ENCODE measurements around the gene USP36. TPM values are rescaled to one million over a fixed set of nuclear protein-coding genes. Genes with fewer than 3 reads are reported as not detected.
"Not testable (repeated sequence)": the region's sequence is repeated elsewhere in the genome, so short reads cannot be mapped to it uniquely, and the experiment has no call there.

Gene USP36
- total RNA-seq, 4 donors from 2014 or later, result 13.2 to 38.9 (median 22.4) TPM

- Histone ChIP-seq H3K27ac (peak overlapping the region; percentile 78 to 96 (median 92)), H3K4me1 (peaks cover 38 to 90% (median 63%) of the 10 kb centered on the region in 3 donors), H3K4me3 (peak overlapping the region in 3 of 4 donors; percentile 16 to 55 (median 29)), H3K36me3 (no peaks in the 10 kb centered on the region), H3K9me3 (no peaks in the 10 kb centered on the region), H3K27me3 (no peaks in the 10 kb centered on the region)
- 29 to 53% methylated on average over 3 to 7 of the region's 10 CpGs for WGBS, 2 donors
- TF ChIP-seq POLR2A (IDR thresholded peaks at IDR 0.05) (no peak), CTCF (IDR thresholded peaks at IDR 0.05) (no peak)
- DNase-seq, result no peak
- intact Hi-C loops (cut with DNase I), result no loop called here
Observed at GRCh38 chr17:78883089-78883532, 42.5 kb upstream of the USP36 start.

DNA sequence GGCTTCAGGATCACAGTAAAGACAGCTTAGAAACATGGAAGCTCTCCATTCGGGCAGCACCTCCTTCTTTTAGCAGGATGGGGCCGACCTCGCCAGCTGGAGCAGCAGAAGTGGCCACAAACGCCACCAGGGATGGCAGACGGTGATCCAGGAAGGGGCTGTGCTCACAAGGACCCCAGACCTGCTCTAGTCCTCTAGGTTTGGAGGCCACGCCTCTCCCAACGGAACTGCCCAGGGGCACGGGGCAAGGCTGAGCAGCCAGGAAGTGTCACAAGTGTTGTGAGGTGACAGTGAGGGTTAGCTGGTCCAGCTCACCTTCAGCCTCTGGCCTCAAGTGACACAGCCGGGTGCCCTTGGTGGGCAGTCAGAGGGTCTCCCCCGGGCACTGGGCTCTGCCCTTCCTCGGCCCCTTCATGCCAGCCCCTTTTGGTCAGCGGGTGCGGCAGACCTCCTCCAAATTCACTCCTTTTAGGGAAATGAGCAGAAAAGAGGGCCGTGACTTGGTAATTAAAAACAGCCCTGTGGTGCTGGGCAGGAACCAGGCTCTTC lies 42.0 kb upstream of the USP36 start:
- TF ChIP-seq CTCF (IDR thresholded peaks at IDR 0.05), result no peak
- no peak for TF ChIP-seq POLR2A (IDR thresholded peaks at IDR 0.05)
- Histone ChIP-seq H3K4me1 (peaks cover 38 to 95% (median 63%) of the 10 kb centered on the region in 3 donors), H3K9me3 (no peaks in the 10 kb centered on the region), H3K27me3 (no peaks in the 10 kb centered on the region), H3K36me3 (no peaks in the 10 kb centered on the region), H3K27ac (peak overlapping the region; percentile 78 to 96 (median 92)), H3K4me3 (peak overlapping the region in 2 of 4 donors; percentile 29 to 55)
- DNase-seq, result no peak
- WGBS, 2 donors, result 30% methylated on average over 2 of the region's 14 CpGs; no CpG with 5 or more reads in 1 of the 2 donors
- intact Hi-C loops (cut with DNase I), result no loop called here

GRCh38 chr17:78879635-78880186 lies 39.1 kb upstream of the USP36 start:
- Histone ChIP-seq H3K27ac (peak overlapping the region; percentile 78 to 94 (median 92)), H3K36me3 (no peaks in the 10 kb centered on the region), H3K4me3 (peak overlapping the region in 2 of 4 donors; percentile 9 to 47), H3K9me3 (no peaks in the 10 kb centered on the region), H3K27me3 (no peaks in the 10 kb centered on the region), H3K4me1 (peaks cover 49 to 99% (median 58%) of the 10 kb centered on the region in 3 donors)
- WGBS, 2 donors, result 45 to 75% methylated on average over 21 to 26 of the region's 28 CpGs
- intact Hi-C loops (cut with DNase I), result no loop called here
- TF ChIP-seq POLR2A (IDR thresholded peaks at IDR 0.05), result no peak
- TF ChIP-seq CTCF (IDR thresholded peaks at IDR 0.05), result no peak
- DNase-seq, result no peak

DNA sequence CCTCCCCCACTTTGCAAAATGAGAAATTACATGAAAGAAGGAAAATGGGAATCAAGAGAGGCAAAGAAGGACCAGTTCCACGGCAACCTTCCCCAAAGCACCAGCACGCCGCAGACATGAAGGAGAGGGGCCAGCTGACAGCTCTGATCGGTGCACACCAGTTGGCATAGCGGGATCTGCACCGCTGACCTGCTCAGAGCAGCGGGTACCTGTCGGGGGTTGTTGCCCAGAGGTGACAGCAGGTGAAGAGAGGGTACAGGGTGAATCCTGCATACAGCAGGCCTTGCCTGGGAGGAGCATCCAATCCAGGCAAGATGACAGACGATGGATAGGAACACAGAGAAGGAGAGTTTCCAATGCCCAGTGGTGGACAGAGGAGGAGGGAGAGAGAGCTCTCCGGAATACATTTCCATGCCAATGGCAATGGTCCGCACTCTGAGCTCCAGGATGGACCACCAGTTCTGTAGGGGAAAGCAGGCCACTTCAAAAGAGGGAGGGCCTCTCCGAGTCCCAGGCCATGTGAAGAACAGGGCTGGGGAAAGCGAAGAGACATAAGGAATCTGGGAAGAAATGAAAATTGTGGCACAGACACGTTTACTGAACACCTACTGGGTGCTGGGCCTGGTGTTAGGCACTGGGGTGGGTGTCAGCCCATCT lies 38.4 kb upstream of the USP36 start:
- peaks cover 42 to 98% (median 51%) of the 10 kb centered on the region in 3 donors for H3K4me1 ChIP-seq
- intact Hi-C loops (cut with DNase I), result no loop called here
- peak overlapping the region; percentile 78 to 94 (median 92) for H3K27ac ChIP-seq
- no peaks in the 10 kb centered on the region for H3K9me3 ChIP-seq
- H3K36me3 ChIP-seq, result peaks cover 0 to under 1% (median 0%) of the 10 kb centered on the region in 3 donors
- no peak for DNase-seq
- peak overlapping the region in 2 of 4 donors; percentile 9 to 47 for H3K4me3 ChIP-seq
- WGBS, 2 donors, result 83 to 87% methylated on average over 11 to 13 of the region's 14 CpGs
- H3K27me3 ChIP-seq, result no peaks in the 10 kb centered on the region
- TF ChIP-seq POLR2A (IDR thresholded peaks at IDR 0.05), result no peak
- TF ChIP-seq CTCF (IDR thresholded peaks at IDR 0.05), result no peak

DNA sequence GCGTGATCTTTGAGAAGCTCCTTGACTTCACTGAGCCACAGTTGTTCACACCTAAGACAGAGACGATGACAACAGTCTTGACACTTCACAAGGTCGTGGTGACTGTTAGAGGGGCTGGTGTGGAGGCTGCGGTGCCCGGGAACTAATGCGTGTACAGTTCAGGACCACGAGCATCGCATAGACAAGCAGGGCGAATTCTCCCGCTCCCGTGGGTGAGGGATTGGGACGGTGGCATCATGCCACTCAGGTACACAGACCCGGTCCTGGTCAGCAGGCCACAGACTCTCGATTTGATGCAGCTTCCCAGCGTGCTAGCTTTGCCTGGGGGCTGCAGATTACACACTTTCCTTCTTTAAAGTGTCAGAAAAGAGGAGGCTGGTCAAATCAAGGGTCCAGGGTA lies 37.6 kb upstream of the USP36 start:
- Histone ChIP-seq H3K36me3 (peaks cover 0 to 8% (median 0%) of the 10 kb centered on the region in 3 donors), H3K27ac (peak overlapping the region in 3 of 4 donors; percentile 91 to 94 (median 93)), H3K27me3 (no peaks in the 10 kb centered on the region), H3K4me3 (no peak overlapping the region), H3K4me1 (peaks cover 35 to 98% (median 43%) of the 10 kb centered on the region in 3 donors), H3K9me3 (no peaks in the 10 kb centered on the region)
- intact Hi-C loops (cut with DNase I), result no loop called here
- TF ChIP-seq CTCF (IDR thresholded peaks at IDR 0.05) (no peak), POLR2A (IDR thresholded peaks at IDR 0.05) (no peak)
- no peak for DNase-seq
- 81 to 93% methylated on average over 3 to 9 of the region's 15 CpGs for WGBS, 2 donors

- H3K9me3 ChIP-seq; H3K27me3 ChIP-seq; H3K4me3 ChIP-seq; intact Hi-C loops (cut with DNase I); DNase-seq: not testable (repeated sequence)
- WGBS, 2 donors, result 61 to 72% methylated on average over 2 to 6 of the region's 8 CpGs
- Histone ChIP-seq H3K36me3 (peaks cover 0 to 17% (median 0%) of the 10 kb centered on the region in 3 donors), H3K4me1 (peaks cover 28 to 87% (median 31%) of the 10 kb centered on the region in 3 donors), H3K27ac (peak overlapping the region in 2 of 4 donors; percentile 91 to 93)
Observed at GRCh38 chr17:78876954-78877517, 36.4 kb upstream of the USP36 start.
